Dermis microvascular lymphatic vessel endothelial cell (primary cell): ENCODE measurements around the gene NEXN. TPM values are rescaled to one million over a fixed set of nuclear protein-coding genes. Genes with fewer than 3 reads are reported as not detected.
"Not testable (repeated sequence)": the region's sequence is repeated elsewhere in the genome, so short reads cannot be mapped to it uniquely, and the experiment has no call there.

Source experiments
- DNase-seq, 2 donors: peaks; one replicate each; pipeline versions ENCODE4 v3.0.0 to v3.0.0-alpha.2; 2010; ENCODE audit warnings: low read depth in 2 of 2
- total RNA-seq: library from RNA; depleted of rRNA; stranded (reverse); fragments of >200 nt; gene quantifications from 2 replicates; pipeline ENCODE4 v1.2.1, GENCODE V29; 2014

The NEXN gene
- total RNA-seq, 1 donor from 2014 or later = 0.77 TPM

DNA sequence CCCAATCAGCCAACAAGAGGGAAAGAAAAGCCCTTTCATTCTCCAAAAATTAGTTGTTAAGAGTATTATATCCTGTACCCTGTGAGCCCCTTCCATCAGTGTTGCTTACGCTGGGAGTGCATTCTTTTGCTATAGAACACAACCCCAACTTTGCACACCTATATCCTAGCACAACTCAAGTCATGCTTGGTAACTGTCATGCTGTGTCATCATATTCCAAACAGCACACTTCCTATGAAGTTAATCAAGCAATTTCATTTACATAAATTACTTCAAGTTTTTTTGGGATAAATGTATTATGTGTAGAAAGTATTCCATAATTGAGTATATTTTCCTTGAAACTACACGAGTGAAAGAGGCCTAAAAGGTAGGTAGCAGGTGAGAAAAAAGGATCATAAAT lies 70.4 kb downstream of the NEXN start:
- DNase-seq = no peak

DNA sequence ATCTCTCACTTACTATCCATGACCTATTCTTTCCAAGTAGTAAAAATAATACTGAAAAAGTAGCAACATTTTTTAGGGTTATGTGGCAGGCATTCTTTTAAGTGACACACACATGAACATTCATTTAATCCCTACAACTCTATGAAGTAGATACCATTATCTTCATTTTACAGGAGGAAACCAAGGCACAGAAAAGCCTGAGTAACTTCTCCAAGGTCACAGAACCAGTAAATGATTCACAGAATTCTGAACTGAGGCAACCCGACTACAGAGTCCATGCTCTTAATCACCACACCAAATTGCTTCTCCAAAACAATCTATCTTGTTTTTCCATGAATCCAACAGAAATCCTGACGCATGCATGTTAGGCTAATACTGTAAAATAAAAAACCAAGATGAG lies 73.0 kb downstream of the NEXN start:
- no peak for DNase-seq

DNA sequence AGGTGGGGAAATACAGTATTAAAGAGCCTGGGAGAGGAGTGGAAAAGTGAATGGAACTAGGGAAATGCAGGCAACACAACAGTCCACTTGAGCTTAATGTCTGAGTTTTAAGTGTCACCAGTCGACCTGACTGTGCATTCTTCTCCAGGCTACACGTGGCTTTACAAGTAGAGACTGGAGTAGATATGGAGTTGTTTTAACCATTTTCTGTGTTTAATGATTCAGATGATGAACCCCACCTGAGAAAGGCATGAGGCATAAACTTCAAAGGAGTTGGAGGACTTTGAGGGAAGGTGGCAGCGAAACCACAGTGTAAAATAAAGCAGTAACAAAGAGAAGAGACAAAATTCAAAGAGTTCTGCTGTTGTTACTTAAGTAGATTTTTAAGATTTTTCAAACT lies 77.9 kb downstream of the NEXN start:
- no peak for DNase-seq

DNA sequence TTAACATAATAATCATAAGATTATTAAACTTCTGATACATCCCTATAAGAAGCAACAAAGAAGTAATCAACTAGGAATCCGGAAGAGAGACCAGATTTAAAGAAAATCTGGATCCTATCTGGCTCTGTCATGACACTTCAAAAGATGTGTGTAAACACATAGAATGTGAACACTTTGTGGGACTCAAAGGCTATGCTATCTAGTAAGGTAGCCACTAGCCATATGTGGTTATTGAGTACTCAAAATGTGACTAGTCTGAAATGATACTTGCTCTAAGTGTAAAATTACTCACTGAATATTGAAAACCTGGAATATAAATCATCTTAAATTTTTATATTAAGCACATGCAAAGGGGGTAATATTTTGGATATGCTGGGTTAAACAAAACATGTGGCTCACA lies 81.8 kb downstream of the NEXN start:
- no peak for DNase-seq

DNA sequence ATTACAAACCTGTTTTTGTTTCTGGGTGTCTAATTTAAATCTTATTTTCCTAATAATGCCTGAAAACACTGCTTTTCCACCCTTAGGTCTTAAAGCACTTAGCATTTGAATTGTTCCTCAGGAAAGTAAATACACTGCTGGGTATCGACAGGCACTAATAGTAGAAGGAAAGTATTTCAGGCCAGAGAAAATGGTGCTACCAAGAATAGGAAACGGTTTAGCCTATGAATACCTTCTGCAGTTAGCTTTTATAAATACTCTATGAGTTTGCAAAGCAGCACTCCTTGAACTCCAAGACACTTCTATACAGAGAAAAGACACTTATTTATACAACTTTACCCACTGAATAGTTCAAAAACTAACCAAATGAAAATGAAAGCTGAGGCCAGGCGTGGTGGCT lies 83.7 kb downstream of the NEXN start:
- no peak for DNase-seq

DNA sequence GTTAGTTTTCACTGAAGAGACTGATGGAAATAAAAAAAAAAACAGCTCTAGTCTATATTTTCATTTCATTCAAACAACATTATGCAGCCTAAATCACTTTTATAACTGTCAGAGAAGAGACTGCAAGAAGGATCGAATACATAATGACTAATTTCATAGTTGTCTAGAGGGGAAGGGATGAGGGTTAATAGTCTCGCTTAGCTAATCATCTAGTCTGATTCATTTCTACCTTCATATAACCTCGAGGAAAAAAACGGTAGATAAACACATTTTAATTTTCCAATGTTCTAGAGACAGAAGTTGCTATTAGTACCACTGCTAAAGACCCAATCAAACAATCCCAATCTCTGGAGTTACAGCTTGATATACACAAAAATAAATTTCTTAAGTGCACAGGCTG lies 87.0 kb downstream of the NEXN start:
- DNase-seq = peak in 1 of 2 donors; percentile 52

DNA sequence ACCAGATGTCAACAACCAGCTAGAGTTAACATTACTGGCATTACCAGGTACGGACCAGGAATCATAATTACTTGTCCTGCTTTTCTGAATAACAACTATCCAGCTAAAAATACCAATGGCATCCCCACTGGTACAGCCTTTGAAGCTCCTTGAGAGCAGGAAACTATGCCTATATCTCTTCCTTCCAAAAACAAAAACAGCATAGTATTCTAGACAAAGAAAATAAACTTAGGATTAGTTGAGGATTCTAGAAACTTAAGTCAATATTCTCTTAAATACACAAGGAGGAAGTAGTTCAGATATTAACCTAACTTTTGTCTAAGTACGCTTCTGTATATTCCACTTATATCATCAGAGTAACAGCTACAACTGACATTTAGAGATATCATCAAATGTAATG lies 87.5 kb downstream of the NEXN start:
- peak in 1 of 2 donors; percentile 45 for DNase-seq

DNA sequence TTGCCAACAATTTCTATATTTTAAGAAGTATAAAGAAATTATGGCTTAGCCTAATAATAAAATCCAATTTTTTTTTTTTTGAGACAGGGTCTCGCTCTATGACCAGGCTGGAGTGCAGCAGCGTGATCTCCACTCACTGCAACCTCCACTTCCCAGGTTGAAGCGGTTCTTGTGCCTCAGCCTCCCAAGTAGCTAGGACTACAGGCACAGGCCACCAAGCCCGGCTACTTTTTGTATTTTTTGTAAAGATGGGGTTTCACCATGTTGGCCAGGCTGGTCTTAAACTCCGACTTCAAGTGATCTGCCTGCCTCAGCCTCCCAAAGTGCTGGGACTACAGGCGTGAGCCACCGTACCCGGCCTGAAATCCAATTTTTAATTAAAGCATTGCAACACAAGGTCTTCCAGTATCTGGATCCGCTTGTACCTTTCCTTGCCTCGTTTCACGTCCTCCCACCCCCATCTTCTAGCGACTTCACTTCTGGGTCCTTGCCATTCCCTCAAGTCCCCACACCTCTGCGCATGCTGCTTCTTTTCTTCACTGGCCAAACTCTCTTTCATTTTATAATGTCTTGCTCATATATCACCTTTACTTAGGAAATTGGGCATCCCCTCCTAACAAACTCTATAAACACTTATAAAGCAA lies 88.1 kb downstream of the NEXN start:
- no peak for DNase-seq

DNA sequence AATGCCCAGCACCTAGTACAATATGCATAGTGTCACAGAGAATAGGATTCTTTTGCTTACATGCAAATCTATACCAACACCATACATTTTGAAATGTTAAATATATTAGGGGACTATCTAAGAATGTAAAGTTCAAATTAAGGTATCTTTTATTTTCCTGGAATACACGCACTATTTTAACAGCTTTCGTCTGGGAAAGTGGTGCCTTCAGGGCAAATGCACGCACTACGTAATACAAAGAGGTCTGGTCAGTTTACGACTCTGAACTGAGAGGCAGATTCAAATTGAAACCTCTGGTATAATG lies 89.5 kb downstream of the NEXN start:
- no peak for DNase-seq

DNA sequence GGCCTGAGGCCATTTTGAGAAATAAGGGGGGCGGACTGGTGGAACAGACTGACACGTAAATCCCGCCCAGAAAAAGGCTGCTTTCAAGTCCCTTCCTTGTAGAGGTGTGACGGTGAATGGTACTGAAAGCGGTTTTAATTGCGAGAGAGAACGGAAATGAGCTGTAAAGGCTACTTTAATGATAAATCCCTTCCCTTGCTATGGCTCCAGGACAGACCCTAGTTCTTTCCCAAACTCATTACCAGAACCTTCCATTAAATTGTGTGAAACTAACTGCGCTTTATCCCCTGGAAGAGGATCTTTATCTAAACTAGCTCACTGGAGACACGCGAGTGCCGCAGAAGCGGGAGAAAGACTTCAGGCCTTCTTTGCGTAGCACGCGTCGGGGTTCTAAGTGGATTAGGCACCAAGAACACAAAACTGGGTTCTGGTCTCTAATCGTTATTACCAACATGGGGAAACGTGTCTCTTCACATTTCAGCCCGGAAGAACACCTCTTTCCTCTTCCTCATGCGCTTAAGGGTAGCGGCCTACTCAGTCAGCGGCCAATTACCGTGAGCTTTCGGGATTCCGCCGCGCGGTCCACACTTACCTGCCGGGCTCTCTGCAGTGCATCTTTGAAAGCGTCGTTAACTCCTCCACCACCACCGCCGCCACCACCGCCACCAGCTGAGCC lies 90.0 kb downstream of the NEXN start:
- DNase-seq = peak; percentile 94 to 98

DNA sequence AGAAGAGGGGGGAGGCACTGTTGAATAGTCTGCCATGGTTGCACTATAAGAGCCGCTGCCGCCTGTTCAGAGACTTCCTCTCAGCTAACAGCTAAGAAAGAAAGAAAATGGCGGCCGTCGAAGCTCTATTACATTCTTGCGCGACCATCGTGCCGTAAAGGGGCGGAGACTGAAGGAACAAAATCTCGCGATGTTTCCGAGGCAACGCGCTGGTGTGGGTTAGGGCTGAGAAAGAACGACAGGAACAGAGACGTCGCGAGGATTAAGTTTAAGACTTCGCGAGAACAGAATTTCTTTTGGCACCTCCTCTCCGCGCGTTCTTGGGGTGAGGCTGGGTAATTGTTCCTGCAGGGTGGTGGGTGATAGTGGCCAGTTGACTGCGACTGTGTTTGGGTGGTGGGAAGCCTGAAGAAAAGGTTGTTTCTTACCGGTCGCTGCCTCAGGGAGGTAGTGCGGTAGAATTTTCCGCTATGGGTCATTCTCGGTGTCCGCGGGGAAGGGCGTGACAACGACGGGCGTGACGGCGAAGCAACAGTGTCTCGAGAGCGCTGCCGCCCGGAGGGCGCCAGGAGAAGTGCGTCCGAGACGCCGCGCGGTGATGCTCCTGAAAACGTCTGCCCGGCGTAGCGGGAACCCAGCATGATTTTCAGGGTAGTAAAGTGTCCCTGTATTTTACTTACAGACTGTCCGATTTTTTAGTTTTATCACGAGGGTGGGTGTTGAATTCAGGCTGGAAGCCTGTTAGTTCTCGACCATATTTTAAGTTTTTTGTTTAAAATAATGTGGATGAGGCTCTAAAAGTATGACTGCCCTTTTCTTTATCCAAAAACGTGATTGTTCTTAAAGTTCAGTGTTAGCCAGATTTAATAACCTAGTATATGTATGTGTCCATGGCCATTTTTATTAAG lies 90.8 kb downstream of the NEXN start, which contains the start of gene FUBP1:
TSS of gene FUBP1 (minus strand) at position 104 of the 908 bp plus-strand sequence. CDS start at position 36, 68 bp downstream.
- DNase-seq = peak; percentile 99

DNA sequence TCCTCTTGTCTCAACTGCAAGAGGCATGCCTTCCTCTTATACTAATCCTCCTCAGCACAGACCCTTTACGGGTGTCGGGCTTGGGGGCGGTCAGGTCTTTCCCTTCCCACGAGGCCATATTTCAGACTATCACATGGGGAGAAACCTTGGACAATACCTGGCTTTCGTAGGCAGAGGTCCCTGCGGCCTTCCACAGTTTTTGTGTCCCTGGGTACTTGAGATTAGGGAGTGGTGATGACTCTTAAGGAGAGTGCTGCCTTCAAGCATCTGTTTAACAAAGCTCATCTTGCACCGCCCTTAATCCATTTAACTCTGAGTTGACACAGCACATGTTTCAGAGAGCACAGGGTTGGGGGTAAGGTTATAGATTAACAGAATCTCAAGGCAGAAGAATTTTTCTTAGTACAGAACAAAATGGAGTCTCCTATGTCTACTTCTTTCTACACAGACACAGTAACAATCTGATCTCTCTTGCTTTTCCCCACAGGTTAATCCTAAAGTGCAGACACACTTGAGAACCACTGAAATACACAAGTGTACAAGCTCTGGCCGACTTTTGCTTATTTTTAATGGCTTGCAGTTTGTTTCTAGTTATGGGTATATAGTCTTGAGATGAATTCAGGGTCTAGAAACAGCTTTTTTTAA lies 95.0 kb downstream of the NEXN start:
- not testable (repeated sequence) for DNase-seq

DNA sequence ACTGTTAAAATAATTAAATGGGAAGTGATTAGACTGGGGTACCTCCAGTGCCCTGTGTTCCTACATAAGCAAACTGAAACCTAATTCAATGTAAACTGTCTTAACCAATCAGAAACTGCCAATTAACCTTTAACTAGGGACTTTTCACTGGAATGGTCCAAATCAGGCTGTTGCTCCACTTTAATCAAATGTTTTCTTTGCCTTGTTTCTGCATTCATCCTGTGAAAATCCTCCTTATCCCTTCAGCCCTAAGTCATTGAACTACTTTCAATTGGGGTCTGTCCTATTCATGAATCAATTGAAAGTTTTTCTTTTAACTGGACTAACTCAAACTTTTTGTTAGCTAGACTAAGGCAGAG lies 95.6 kb downstream of the NEXN start:
- no peak for DNase-seq

DNA sequence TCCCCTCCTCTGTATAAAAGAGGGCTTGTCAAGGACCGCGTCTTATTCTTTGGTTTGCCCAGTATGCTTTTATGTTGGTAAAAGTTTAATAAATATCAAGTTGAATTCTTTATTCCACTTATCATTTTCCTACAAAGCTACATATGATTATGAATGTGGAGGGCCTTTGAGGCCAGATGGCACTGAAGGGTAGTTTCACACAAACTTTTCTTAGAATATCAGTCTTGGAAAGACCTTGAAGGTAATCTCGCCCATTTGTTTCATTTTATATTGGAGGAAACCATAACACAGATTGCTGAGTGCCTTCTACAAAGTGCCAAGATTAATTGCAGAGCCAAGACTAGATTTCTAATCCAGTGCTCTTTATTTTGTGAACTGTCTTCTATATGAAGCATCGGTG lies 96.2 kb downstream of the NEXN start:
- no peak for DNase-seq

DNA sequence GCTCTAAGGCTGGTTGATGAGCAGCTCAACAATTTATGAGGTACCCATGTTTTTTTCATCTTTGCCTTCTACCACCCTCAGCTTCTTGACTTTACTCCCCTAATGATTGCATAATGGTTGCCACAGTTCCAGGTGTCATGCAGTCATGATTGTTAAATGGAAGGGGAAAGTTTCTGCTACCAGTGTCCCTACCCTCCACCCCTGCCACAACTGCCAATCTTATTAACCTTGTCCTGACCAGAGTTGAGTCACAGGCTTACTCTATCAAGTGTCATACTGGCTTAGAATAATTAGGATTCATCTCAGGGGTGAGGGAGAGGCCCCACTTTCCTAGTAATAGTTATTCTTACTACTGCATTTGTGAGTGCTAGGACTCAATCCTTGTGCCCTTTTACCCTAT lies 98.4 kb downstream of the NEXN start:
- DNase-seq = no peak

DNA sequence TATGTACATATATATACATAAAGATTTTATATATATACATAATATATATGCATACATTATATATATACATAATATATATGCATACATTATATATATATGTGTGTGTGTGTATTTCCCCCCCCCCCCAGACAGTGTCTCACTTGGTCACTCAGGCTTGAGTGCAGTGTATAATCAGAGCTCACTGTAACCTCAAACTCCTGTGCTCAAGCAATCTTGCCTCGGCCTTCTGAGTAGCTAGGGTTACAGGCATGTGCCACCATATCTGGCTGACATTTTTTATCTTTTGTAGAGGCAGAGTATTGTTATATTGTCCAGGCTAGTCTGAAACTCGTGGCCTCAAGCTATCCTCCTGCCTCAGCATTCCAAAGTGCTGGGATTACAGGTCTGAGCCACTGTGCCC lies 99.5 kb downstream of the NEXN start:
- DNase-seq = no peak

DNA sequence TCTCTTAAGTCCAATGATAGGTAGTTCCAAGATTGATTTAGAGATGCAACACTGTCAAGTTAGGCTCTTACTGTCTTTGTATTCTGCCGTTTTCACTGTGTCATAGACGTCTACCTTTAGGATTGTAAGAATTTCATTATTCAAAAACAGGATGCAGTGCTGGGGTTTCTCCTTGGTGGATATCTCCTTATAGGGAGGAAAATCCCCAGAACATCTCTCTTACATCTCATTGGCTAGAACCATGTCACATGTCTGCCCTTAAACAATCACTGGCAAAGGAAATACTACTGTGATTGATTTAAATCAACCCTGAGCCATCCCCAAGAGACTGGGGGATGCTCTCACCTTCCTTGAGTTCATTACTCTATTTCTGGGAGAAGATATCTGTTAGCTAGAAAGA lies 101.3 kb downstream of the NEXN start:
- DNase-seq = no peak

DNA sequence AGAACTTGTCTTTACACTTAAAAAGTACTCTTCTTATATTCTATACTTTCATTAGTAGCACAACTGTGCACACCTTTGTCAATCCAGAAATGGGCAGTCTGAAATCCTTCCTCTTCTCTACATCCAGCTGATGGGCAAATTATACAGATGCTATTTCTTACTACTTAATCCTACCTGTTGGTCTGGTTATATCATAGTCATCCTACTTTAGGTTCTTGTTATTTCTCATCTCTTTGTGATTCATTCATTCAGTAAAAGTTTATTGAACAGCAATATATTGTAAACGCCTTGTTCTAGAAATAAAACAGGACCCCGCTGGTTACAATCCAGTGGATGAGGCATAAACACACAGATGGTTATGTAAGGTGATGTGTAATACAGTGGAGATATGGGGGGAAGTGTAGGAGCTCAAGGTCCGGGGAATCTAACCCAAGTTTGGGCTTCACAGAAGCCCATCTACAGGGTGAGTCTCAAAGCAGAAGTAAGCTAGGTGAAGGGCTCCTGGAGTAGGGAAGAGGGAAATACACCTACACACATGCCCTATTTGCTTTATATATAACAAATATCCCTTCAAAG lies 102.3 kb downstream of the NEXN start:
- DNase-seq = no peak

DNA sequence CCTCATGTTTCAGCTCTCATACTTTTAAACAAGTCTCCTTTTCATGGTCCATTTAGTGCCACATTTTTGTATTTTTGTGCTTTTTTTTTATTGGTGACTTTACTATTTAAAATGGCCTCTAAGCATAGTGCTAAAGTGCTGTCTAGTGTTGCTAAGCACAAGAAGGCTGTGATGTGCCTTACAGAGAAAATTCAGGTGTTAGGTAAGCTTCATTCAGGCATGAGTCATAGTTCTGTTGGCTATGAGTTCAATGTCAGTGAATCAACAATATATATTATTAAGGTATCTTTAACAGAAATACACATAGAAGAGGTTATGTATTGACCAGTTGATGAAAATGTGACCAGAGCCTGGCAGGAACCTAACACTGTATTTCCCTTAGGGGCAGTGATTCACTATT lies 103.2 kb downstream of the NEXN start:
- DNase-seq = no peak
